HepG2 (cell line): ENCODE results near the gene CTSW. TPM values are rescaled to one million over a fixed set of nuclear protein-coding genes. Genes with fewer than 3 reads are reported as not detected.
A peak's percentile ranks its signal among the peaks of the same experiment; 100 is the strongest.

Experiments used
- ARHGAP35 ChIP-seq: sonication (generic); formaldehyde crosslinking; IDR thresholded peaks from 2 replicates; pipeline ENCODE4 v1.9.0; 2022; ENCODE audit warnings: mild to moderate bottlenecking, inconsistent platforms, moderate library complexity, missing genetic modification reagents, borderline replicate concordance
- ATF1 ChIP-seq: IDR thresholded peaks from 2 replicates; pipeline ENCODE4 v1.6.1; 2016; ENCODE audit warnings: mild to moderate bottlenecking, control low read depth
- ATF7-NPFF ChIP-seq: sonication (generic); formaldehyde crosslinking; IDR thresholded peaks from 2 replicates; pipeline ENCODE4 v1.8.1; 2023; ENCODE audit warnings: mild to moderate bottlenecking, low read depth, missing genetic modification reagents, moderate library complexity
- CENPT ChIP-seq: sonication (generic); formaldehyde crosslinking; IDR thresholded peaks from 2 replicates; pipeline ENCODE4 v1.8.0; 2022; ENCODE audit warnings: low read depth, mild to moderate bottlenecking, moderate library complexity, missing genetic modification reagents
- DZIP1 ChIP-seq: sonication (generic); formaldehyde crosslinking; IDR thresholded peaks from 2 replicates; pipeline ENCODE4 v1.5.0; 2020; ENCODE audit warnings: mild to moderate bottlenecking, missing genetic modification reagents
- FIP1L1 ChIP-seq: fragments of 200-400 bp; formaldehyde crosslinking; IDR thresholded peaks from 2 replicates; pipeline ENCODE4 v1.6.1; 2018; ENCODE audit warnings: low read depth, mild to moderate bottlenecking, low read length, moderate library complexity, borderline replicate concordance; ENCODE audit not compliant: insufficient read depth
- FOXO4 ChIP-seq: sonication (generic); formaldehyde crosslinking; conservative IDR thresholded peaks from 2 replicates; pipeline ENCODE4 v1.8.1; 2023; ENCODE audit warnings: missing genetic modification reagents
- GRHL1 ChIP-seq: sonication (generic); formaldehyde crosslinking; conservative IDR thresholded peaks from 2 replicates; pipeline ENCODE4 v1.8.0; 2022; ENCODE audit warnings: missing genetic modification reagents
- HOXA5 ChIP-seq: sonication (generic); formaldehyde crosslinking; IDR thresholded peaks from 2 replicates; pipeline ENCODE4 v1.4.0; 2020; ENCODE audit warnings: missing genetic modification reagents
- IKZF5 ChIP-seq: IDR thresholded peaks from 2 replicates; pipeline ENCODE4 v1.6.1; 2018; ENCODE audit warnings: missing genetic modification reagents, mild to moderate bottlenecking, missing compliant biosample characterization
- IRF9 ChIP-seq: sonication (generic); formaldehyde crosslinking; IDR thresholded peaks from 2 replicates; pipeline ENCODE4 v1.8.0; 2022; ENCODE audit warnings: missing genetic modification reagents, mild to moderate bottlenecking, borderline replicate concordance
- MXI1 ChIP-seq: IDR thresholded peaks from 3 replicates; pipeline ENCODE4 v1.6.1; 2012; ENCODE audit warnings: low read depth, low read length, inconsistent platforms, borderline replicate concordance
- NFYB ChIP-seq: sonication (generic); formaldehyde crosslinking; IDR thresholded peaks from 2 replicates; pipeline ENCODE4 v1.4.0; 2020; ENCODE audit warnings: missing genetic modification reagents
- SMAD9 ChIP-seq: sonication (generic); formaldehyde crosslinking; IDR thresholded peaks from 2 replicates; pipeline ENCODE4 v1.5.1; 2020; ENCODE audit warnings: mild to moderate bottlenecking, missing genetic modification reagents
- SP140L ChIP-seq: sonication (generic); formaldehyde crosslinking; IDR thresholded peaks from 2 replicates; pipeline ENCODE4 v1.4.0; 2020; ENCODE audit warnings: missing genetic modification reagents, borderline replicate concordance
- ZBTB3 ChIP-seq: sonication (generic); formaldehyde crosslinking; IDR thresholded peaks from 2 replicates; pipeline ENCODE4 v1.4.0; 2020; ENCODE audit warnings: low read depth, mild to moderate bottlenecking, moderate library complexity, missing genetic modification reagents, borderline replicate concordance
- ZFP91 ChIP-seq: sonication (generic); formaldehyde crosslinking; IDR thresholded peaks from 2 replicates; pipeline ENCODE4 v1.9.0; 2022; ENCODE audit warnings: missing genetic modification reagents, mild to moderate bottlenecking, borderline replicate concordance
- ZNF891 ChIP-seq: sonication (generic); formaldehyde crosslinking; IDR thresholded peaks from 2 replicates; pipeline ENCODE4 v1.5.0; 2020; ENCODE audit warnings: mild to moderate bottlenecking, missing genetic modification reagents
- polyA plus RNA-seq, 8 experiments: library from polyadenylated mRNA; depleted of rRNA in 3 of 8; stranded (reverse) in 7 of 8; unstranded in 1 of 8; fragments of >200 nt; fragmentation: Illumina TruSeq in 4 of 8; extraction: Trizol in 4 of 8; gene quantifications; 2 replicates each; pipeline versions ENCODE4 v1.2.1 to v1.2.3, GENCODE V29; 2011 to 2016; ENCODE audit warnings: low read depth in 4 of 8, missing spikeins in 1 of 8, mixed read lengths in 1 of 8; ENCODE audit not compliant: insufficient read depth in 1 of 8
- total RNA-seq, 5 experiments: library from RNA; depleted of rRNA; stranded (reverse); fragments of >200 nt; fragmentation: Illumina TruSeq; extraction: Trizol; gene quantifications; 2 replicates each; pipeline ENCODE4 v1.2.3, GENCODE V29; 2016; ENCODE audit warnings: low read depth in 1 of 5

CTSW gene
- total and polyA plus RNA-seq, 2 of the 13 experiments (the other 11 are each of a cell fraction or from before 2014, with no cell fraction given) = 0.09 TPM; not detected in 1

GRCh38 chr11:65900125-65900898, 20.7 kb downstream of the CTSW start, which contains the start of gene FOSL1 (continued):
- TF ChIP-seq ZFP91 (CRISPR knock-in tag) = no peak
- no peak for TF ChIP-seq ZNF891 (CRISPR knock-in tag)
- no peak for TF ChIP-seq ZBTB3 (CRISPR knock-in tag)
- no peak for TF ChIP-seq NFYB (CRISPR knock-in tag)
- no peak for TF ChIP-seq FIP1L1
- TF ChIP-seq ARHGAP35 (CRISPR knock-in tag) = no peak
- no peak for TF ChIP-seq SP140L
- TF ChIP-seq MXI1 = peak; percentile 78; the same call in 1 of the 3 replicates
- peak; percentile 73 for TF ChIP-seq ATF1 (CRISPR knock-in tag)
- no peak; the same call in 1 of the 2 replicates for TF ChIP-seq ATF7-NPFF (CRISPR knock-in tag)
- no peak for TF ChIP-seq FOXO4 (CRISPR knock-in tag)
- TF ChIP-seq HOXA5 = no peak
- no peak for TF ChIP-seq GRHL1 (CRISPR knock-in tag)
- TF ChIP-seq DZIP1 (CRISPR knock-in tag) = 0 out of 2 replicates have a peak, but pooled peaks have one; percentile 28
- TF ChIP-seq CENPT (CRISPR knock-in tag) = no peak
- TF ChIP-seq IRF9 = 0 out of 2 replicates have a peak, but pooled peaks have one; percentile 42
- TF ChIP-seq SMAD9 = no peak; the same call in 1 of the 2 replicates
- TF ChIP-seq IKZF5 (CRISPR knock-in tag) = peak; percentile 62; the same call in 1 of the 2 replicates
